ENCODE measurements around the gene FLII. TPM values are rescaled to one million over a fixed set of nuclear protein-coding genes. Genes with fewer than 3 reads are reported as not detected.

Gene FLII
- total RNA-seq, 1 experiment from 2014 or later = 343 TPM

DNA sequence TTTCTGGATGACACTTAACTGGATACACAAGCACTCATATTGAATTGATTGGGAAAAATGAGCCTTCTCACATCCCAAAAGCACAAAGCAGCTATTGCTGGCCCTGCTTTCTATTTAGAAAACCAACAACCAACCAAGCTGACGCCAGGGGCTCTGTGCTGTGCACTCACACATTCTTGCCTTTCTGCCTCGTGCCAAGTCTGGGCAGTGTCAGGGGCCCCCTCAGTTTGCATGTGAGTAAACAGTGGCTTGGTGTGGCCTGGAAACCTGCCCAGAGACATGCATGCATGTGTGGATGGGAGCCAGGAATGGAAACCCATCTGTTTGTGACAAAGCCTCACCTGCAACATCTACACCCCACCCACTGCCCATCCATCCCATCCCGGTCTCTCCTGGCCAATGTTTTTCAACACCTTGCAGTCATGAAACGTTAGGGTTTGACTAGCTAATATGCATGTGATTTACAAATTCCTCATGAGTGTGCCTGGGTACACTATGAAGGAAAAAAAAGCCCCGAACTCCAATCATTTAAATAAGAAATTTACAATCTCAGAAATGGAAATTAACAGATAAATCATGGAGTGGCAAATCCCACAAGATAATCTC is 22.3 kb upstream of the FLII start:
- intact Hi-C loops (cut with micrococcal nuclease; ENCODE audit: unreplicated experiment) = no loop called here
- no peaks in the 10 kb centered on the region for H3K9me3 Mint-ChIP-seq (ENCODE audit: unreplicated experiment)
- H3K4me1 ChIP-seq = no peaks in the 10 kb centered on the region
- no peaks in the 10 kb centered on the region for H3K9me3 ChIP-seq
- H3K36me3 ChIP-seq (ENCODE audit: control insufficient read depth, insufficient read depth, low read length) = peaks cover 10% of the 10 kb centered on the region
- H3K27ac Mint-ChIP-seq (ENCODE audit: unreplicated experiment) = no peak overlapping the region
- BruUV-seq (replicated peaks) = no TSS peak
- no peak overlapping the region for H3K4me3 ChIP-seq (ENCODE audit: low read depth, low read length)
- ChIA-PET POLR2A (no interaction called here), CTCF (no interaction called here)
- H3K27me3 Mint-ChIP-seq (ENCODE audit: insufficient read depth, unreplicated experiment) = no peaks in the 10 kb centered on the region
- TF ChIP-seq, protein P1, sequence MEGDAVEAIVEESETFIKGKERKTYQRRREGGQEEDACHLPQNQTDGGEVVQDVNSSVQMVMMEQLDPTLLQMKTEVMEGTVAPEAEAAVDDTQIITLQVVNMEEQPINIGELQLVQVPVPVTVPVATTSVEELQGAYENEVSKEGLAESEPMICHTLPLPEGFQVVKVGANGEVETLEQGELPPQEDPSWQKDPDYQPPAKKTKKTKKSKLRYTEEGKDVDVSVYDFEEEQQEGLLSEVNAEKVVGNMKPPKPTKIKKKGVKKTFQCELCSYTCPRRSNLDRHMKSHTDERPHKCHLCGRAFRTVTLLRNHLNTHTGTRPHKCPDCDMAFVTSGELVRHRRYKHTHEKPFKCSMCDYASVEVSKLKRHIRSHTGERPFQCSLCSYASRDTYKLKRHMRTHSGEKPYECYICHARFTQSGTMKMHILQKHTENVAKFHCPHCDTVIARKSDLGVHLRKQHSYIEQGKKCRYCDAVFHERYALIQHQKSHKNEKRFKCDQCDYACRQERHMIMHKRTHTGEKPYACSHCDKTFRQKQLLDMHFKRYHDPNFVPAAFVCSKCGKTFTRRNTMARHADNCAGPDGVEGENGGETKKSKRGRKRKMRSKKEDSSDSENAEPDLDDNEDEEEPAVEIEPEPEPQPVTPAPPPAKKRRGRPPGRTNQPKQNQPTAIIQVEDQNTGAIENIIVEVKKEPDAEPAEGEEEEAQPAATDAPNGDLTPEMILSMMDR (IDR thresholded peaks at IDR 0.05; ENCODE audit: insufficient read depth in 1 of 2, low read depth in 1 of 2, low read length in 1 of 2, severe bottlenecking in 1 of 2, unreplicated experiment in 1 of 2) = no peak
- H3K36me3 Mint-ChIP-seq (ENCODE audit: insufficient read depth, unreplicated experiment) = peaks cover 77% of the 10 kb centered on the region
- no peak for DNase-seq
- no peaks in the 10 kb centered on the region for H3K27me3 ChIP-seq (replicated peaks; ENCODE audit: control insufficient read depth, insufficient read depth, low read length)
- no peaks in the 10 kb centered on the region for H3K4me1 Mint-ChIP-seq (ENCODE audit: low read depth, unreplicated experiment)
- no peak overlapping the region for H3K4me3 Mint-ChIP-seq (ENCODE audit: unreplicated experiment)

DNA sequence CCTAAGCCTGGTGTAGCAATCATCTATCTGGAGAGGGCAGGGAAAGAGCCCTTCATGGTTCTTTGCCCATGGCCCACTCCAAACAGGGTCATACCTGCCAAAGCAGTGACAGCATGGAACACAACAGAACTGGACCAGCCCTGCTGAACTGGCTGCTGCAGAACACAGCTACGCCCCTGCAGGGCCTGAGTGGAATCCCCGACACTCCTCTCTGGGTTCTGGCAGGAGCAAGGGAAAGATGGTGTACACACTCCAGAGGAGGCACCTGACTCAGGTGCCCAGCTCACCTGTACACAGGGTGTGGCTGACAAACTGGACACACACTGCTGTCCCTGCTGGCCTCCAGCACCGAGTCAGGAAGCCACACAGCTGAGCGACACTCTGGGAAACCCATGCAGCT is 21.7 kb upstream of the FLII start:
- Histone ChIP-seq H3K4me3 (ENCODE audit: low read depth, low read length) (no peak overlapping the region), H3K36me3 (ENCODE audit: control insufficient read depth, insufficient read depth, low read length) (peaks cover 9% of the 10 kb centered on the region), H3K27me3 (replicated peaks; ENCODE audit: control insufficient read depth, insufficient read depth, low read length) (no peaks in the 10 kb centered on the region), H3K4me1 (no peaks in the 10 kb centered on the region), H3K9me3 (no peaks in the 10 kb centered on the region)
- H3K36me3 Mint-ChIP-seq (ENCODE audit: insufficient read depth, unreplicated experiment) = peaks cover 77% of the 10 kb centered on the region
- no peaks in the 10 kb centered on the region for H3K9me3 Mint-ChIP-seq (ENCODE audit: unreplicated experiment)
- intact Hi-C loops (cut with micrococcal nuclease; ENCODE audit: unreplicated experiment) = no loop called here
- no peak overlapping the region for H3K27ac Mint-ChIP-seq (ENCODE audit: unreplicated experiment)
- no peak overlapping the region for H3K4me3 Mint-ChIP-seq (ENCODE audit: unreplicated experiment)
- BruUV-seq (replicated peaks) = no TSS peak
- H3K4me1 Mint-ChIP-seq (ENCODE audit: low read depth, unreplicated experiment) = no peaks in the 10 kb centered on the region
- ChIA-PET POLR2A (no interaction called here), CTCF (no interaction called here)
- no peak for DNase-seq
- H3K27me3 Mint-ChIP-seq (ENCODE audit: insufficient read depth, unreplicated experiment) = no peaks in the 10 kb centered on the region
- TF ChIP-seq, protein P1 (IDR thresholded peaks at IDR 0.05; ENCODE audit: insufficient read depth in 1 of 2, low read depth in 1 of 2, low read length in 1 of 2, severe bottlenecking in 1 of 2, unreplicated experiment in 1 of 2) = no peak

DNA sequence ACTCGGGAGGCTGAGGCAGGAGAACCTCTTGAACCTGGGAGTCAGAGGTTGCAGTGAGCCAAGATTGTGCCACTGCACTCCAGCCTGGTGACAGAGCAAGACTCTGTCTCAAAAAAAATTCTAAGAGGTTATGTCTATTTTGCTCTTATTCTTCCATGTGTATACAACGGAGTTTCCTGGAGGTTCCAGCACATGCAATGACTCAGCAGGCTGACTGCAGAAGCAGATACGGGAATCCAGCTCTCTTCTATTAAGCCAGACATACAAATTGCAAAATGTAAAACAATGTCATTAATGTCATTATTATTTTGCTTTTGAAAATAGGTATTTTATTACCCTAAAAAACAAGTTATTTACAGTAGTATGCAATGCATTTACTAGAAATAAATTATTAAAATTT is 20.3 kb upstream of the FLII start:
- no peaks in the 10 kb centered on the region for H3K9me3 ChIP-seq
- intact Hi-C loops (cut with micrococcal nuclease; ENCODE audit: unreplicated experiment) = no loop called here
- DNase-seq = no peak
- no peaks in the 10 kb centered on the region for H3K27me3 ChIP-seq (replicated peaks; ENCODE audit: control insufficient read depth, insufficient read depth, low read length)
- no peaks in the 10 kb centered on the region for H3K9me3 Mint-ChIP-seq (ENCODE audit: unreplicated experiment)
- H3K4me3 ChIP-seq (ENCODE audit: low read depth, low read length) = no peak overlapping the region
- H3K36me3 ChIP-seq (ENCODE audit: control insufficient read depth, insufficient read depth, low read length) = peaks cover 10% of the 10 kb centered on the region
- no peak overlapping the region for H3K4me3 Mint-ChIP-seq (ENCODE audit: unreplicated experiment)
- H3K27me3 Mint-ChIP-seq (ENCODE audit: insufficient read depth, unreplicated experiment) = no peaks in the 10 kb centered on the region
- no peaks in the 10 kb centered on the region for H3K4me1 ChIP-seq
- TF ChIP-seq, protein P1 (IDR thresholded peaks at IDR 0.05; ENCODE audit: insufficient read depth in 1 of 2, low read depth in 1 of 2, low read length in 1 of 2, severe bottlenecking in 1 of 2, unreplicated experiment in 1 of 2) = no peak
- H3K27ac Mint-ChIP-seq (ENCODE audit: unreplicated experiment) = no peak overlapping the region
- no peaks in the 10 kb centered on the region for H3K4me1 Mint-ChIP-seq (ENCODE audit: low read depth, unreplicated experiment)
- ChIA-PET POLR2A (no interaction called here), CTCF (no interaction called here)
- BruUV-seq (replicated peaks) = no TSS peak
- H3K36me3 Mint-ChIP-seq (ENCODE audit: insufficient read depth, unreplicated experiment) = peaks cover 78% of the 10 kb centered on the region
